Peyer's patch (tissue), 4 donors: ENCODE results near the gene TGM6.

ENCODE experiments used
- CTCF ChIP-seq, 6 experiments: fragments of 450-650 bp in 4 of 6; fragments of 200-600 bp in 2 of 6; sonication (generic) in 1 of 6; IDR thresholded peaks; one replicate each; pipeline ENCODE4 v1.5.1; 2017 to 2019; ENCODE audit warnings: antibody characterized with exemption in 6 of 6, mild to moderate bottlenecking in 3 of 6, moderate library complexity in 1 of 6
- POLR2A ChIP-seq, 2 donors: fragments of 450-650 bp; IDR thresholded peaks; one replicate each; pipeline ENCODE4 v1.5.1; 2017; ENCODE audit warnings: antibody characterized with exemption in 2 of 2, mild to moderate bottlenecking in 2 of 2, moderate library complexity in 2 of 2

- TF ChIP-seq CTCF (IDR thresholded peaks at IDR 0.05) (no peak), POLR2A (IDR thresholded peaks at IDR 0.05) (no peak)
Measured at GRCh38 chr20:2365091-2365490, 15.6 kb upstream of the TGM6 start.
